ENCODE results near the gene PUM2.
"Not testable (repeated sequence)": the region's sequence is repeated elsewhere in the genome, so short reads cannot be mapped to it uniquely, and the experiment has no call there.

PUM2 gene

DNA sequence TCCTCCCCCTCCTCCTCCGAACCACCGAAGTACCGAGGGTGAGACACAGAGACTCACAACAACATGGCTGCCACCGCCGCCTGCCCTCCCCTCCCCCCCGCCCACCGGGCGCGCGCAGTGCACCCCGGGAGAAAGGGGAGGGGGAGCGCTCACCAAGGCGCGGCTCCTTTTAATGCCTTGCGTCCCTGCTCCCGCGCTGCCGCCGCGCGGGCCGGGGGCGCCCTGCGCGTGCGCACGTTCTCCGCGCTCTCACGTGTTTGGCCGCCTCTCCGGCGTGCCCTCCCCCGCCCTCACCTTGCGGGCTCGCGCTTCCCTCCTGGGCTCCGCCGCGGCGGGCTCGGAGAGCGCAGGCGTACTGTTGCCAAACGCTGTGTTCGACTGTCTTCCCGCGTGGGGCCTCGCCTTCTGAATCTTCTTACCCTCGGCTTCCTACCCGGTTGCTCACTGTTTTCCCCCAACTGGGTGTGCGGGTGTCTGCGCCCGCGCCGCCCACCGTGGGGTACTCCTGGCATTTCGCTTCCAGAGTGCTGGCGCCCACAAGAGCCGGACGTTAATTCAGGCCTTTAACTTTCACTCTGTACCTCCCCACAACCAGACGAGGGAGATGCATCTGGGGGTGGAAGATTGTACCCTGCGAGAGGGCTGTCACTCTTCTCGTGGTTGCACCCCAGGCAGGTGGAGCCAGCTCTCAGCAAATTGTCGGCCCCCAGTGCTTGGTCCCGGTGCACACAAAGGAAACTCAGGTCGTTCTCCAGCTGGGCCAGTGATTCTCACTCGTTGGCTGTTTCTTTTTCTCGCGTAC is at the start of gene PUM2:
Gene PUM2, minus strand, starts transcription at position 92 of the 802 bp plus-strand sequence. CDS start 23,484 bp downstream, outside the sequence.
- peak; percentile 86 to 92 (median 89) for DNase-seq (ENCODE audit: low read depth in 3 of 3)

GRCh38 chr2:20400306-20400705 is 49.7 kb upstream of the PUM2 start:
- no peak for DNase-seq (ENCODE audit: low read depth in 3 of 3)

GRCh38 chr2:20398956-20399567 is 48.4 kb upstream of the PUM2 start:
- no peak for DNase-seq (ENCODE audit: low read depth in 3 of 3)

- DNase-seq (ENCODE audit: low read depth in 3 of 3): no peak
These were observed 47.3 kb upstream of the PUM2 start for GRCh38 chr2:20397811-20398447.

GRCh38 chr2:20396356-20397000 is 45.8 kb upstream of the PUM2 start:
- no peak for DNase-seq (ENCODE audit: low read depth in 3 of 3)

- DNase-seq (ENCODE audit: low read depth in 3 of 3): no peak
These were observed 43.3 kb upstream of the PUM2 start for GRCh38 chr2:20393986-20394385.

DNA sequence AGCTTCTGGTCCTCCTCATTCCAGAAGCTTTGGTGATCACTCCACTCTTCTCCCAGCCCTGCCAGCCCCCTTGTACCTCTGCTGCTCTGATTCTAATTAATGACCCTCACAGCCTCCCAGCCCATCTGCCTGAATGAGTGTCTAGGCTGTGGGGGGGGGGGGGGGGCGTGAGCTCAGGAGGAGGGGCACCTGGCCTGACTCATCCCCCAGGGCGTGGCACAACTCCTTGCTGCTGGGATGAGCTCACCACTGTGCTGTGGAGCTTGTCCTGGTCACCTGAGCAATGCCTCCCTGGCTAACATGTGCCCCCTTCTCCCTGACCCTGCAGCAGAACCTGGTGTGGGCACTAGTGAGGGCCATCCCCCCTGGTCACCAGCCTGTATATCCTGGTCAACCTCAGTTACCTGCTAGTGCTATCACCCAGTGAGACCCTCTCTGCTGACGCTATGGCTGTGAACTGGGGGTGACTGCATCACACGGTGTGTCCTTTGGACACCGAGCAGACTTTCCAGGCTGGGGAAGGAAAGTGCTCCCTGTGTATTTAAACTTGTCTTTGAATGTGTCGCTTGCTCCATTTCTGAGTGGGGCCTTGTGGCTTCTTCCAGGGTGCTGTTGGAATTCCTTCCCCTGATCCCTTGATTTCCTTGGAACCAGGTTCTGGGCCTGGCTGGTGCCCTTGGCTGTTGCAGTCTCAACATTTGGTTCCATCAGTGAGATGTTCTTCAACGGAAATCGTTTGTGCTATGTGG is 41.5 kb upstream of the PUM2 start:
- DNase-seq (ENCODE audit: low read depth in 3 of 3): no peak

DNA sequence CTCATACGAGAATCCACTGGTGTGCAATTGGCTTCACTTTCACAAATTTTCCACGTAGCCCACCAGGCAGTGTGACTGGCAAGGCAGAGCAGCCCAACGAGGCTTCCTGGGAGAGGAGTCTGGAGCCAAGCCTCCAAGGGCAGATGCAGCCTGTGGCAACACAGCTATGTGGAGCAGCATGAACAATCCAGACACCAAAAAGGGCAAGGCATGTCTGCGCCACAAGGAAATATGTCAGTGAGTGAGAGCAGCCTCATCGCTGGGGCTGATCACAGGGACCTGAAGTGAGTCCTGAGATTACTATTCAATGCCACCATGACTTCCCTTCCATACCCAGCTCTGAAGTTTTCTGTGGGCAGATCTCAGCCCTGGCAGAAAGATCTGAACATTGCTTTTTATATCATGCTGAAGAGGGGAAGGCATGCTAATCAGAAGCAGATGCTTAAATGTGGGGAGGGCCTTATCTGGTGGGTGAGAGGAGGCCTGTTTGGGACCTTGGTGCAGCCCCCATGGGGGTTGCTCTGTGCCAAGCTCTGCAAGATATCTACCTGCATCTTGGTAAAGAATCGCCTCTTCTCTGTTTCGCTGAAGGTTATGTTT is 40.0 kb upstream of the PUM2 start:
- DNase-seq (ENCODE audit: low read depth in 3 of 3): no peak

GRCh38 chr2:20384953-20385352 is 34.3 kb upstream of the PUM2 start:
- no peak for DNase-seq (ENCODE audit: low read depth in 3 of 3)

- no peak for DNase-seq (ENCODE audit: low read depth in 3 of 3)
These were observed 32.5 kb upstream of the PUM2 start for GRCh38 chr2:20382965-20383810.

- DNase-seq (ENCODE audit: low read depth in 3 of 3): no peak
These were observed 30.8 kb upstream of the PUM2 start for GRCh38 chr2:20381457-20381856.

DNA sequence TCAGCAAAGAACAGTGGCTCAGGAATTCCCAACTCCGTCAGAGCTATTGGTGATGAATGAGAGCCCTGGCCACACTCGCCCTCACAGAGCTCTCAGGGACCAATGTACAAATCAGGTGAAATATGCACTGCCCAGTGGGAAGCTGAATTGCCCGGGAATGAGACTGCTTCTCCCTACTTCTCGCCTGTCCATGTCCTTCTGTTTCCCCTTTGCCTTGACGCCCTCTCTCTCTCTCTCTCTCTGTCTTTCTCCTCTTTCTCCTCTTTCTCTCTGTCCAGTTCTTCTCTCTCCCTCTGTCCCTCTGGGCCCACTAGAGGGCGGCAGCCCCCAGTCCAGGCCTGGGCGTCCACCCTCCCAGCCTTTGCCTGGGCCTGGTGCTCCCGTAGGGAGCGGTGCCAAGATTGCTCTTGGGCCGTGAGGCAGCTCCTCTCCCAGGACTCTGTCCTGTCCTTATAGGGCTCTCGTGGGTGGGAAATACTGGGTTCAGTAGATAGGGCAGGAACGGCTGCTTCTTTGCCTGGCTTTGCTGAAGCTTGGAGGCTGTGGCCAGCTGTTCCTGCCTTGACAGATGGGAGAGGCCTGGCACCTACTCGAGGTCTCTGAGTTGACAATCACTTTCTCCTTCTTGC is 28.4 kb upstream of the PUM2 start:
- no peak for DNase-seq (ENCODE audit: low read depth in 3 of 3)

GRCh38 chr2:20378341-20378740 is 27.7 kb upstream of the PUM2 start:
- DNase-seq (ENCODE audit: low read depth in 3 of 3): no peak

DNA sequence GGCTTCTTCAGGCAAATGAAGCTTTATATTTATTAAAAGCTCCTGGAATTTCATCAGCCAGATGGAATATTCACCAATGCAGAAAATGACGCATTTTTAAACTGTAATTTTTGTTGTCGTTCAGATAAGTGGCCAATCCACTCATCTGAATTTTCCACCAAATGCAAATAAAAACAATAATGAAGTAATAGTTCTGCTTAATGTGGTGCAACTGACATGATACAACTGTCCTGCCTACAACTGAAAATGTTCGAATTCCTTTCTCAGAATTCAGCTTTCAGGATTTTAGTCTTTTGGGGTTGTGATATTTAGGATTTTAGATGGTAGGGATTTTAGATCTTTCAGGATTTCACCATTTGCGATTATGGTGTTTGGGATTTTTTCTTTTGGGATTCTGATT is 27.1 kb upstream of the PUM2 start:
- no peak for DNase-seq (ENCODE audit: low read depth in 3 of 3)

- DNase-seq (ENCODE audit: low read depth in 3 of 3): not testable (repeated sequence)
These were observed 24.3 kb upstream of the PUM2 start for GRCh38 chr2:20374982-20375381.

- DNase-seq (ENCODE audit: low read depth in 3 of 3): no peak
These were observed 22.4 kb upstream of the PUM2 start for GRCh38 chr2:20372896-20373640.

DNA sequence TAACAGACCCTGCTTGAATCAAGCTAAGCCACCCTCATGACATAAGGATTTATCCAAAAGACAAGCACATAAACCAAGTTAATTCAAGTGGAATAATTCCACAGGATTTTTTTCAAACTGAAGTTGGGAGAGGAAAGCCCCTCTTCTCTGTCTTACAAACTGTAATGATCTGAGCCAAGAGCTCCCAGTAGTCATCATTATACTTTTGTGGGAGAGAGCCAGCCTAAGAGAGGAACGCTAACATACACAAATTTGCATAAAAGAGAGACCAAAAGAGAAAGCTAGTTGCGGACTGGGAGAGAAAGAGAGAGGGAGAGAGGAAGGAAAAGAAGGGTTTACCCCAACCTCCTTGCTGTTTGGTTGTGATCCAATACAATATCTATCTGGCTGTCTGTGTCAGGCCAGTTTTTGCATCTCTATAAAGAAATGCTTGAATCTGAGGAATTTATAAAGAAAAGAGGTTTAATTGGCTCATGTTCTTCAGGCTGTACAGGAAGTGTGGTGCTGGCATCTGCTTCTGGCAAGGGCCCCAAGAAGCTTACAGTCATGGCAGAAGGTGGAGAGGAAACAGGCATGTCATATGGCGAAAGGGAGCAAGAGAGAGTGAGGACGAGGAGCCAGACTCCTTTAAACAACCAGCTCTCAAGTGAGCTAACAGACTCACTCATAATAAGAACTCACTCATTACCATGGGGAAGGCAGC is 20.8 kb upstream of the PUM2 start:
- no peak for DNase-seq (ENCODE audit: low read depth in 3 of 3)

DNA sequence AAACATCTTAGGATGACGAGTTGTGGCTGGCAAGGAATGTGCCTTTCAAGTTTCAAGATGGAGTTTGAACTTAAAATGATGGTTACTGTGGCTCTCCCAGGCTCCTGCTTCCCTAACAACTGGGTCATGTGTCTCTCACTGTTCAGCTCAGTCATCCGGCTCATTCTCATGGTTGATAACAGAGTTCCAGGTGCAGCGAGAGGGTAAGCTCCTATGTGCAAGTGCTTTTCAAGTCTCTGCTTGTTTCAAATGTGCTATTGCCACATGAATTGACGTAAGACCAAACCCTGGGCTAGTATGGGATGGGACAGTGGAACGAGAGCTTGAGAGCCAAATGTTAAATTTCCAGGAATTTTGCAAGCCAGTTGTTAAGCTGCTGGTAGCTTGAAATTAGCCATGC is 19.5 kb upstream of the PUM2 start:
- no peak for DNase-seq (ENCODE audit: low read depth in 3 of 3)

DNA sequence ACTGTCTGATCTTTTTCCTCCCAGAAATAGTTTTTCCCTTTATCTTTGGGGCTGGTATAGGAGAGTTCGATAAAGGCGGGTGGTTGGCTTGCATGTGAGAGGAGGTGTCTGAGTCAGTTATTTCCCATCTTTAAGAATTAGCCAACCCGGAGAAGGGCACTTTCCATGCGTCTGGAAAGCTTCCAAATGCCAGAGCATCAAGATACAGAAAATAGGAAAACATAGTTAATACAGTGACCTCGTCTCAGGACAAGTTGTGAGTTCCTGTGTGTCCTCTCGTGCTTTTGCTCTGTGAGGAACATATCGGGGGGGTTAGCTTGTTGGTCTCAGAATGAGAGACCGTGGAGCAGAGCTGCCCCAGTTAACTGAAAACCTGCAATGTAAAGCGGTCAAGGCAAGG is 18.7 kb upstream of the PUM2 start:
- DNase-seq (ENCODE audit: low read depth in 3 of 3): no peak

All from stimulated activated CD4-positive, alpha-beta T cell treated with anti-CD3 and anti-CD28 coated beads, TNF-alpha, amount 100 ng/mL, for 48 hours (primary cell).